ENCODE results near the gene STC2. TPM values are rescaled to one million over a fixed set of nuclear protein-coding genes. Genes with fewer than 3 reads are reported as not detected.

STC2 gene
- total and polyA plus RNA-seq, 8 donors, result 6.1 to 117 (median 12.4) TPM

- 72 to 80% methylated on average over 10 of the region's 10 CpGs for WGBS, 2 donors
- ATAC-seq (peak in 1 of 4 donors; percentile 22), DNase-seq (no peak)
These were observed 56.8 kb downstream of the STC2 start for GRCh38 chr5:173271419-173271818.

GRCh38 chr5:173268750-173269432, 59.3 kb downstream of the STC2 start:
- intact Hi-C loops (cut with DNase I), result no loop called here
- no peaks in the 10 kb centered on the region for H3K4me1 ChIP-seq
- no peaks in the 10 kb centered on the region for H3K36me3 ChIP-seq
- H3K27ac ChIP-seq, result no peak overlapping the region
- peaks cover 0 to 4% (median 0%) of the 10 kb centered on the region in 4 donors for H3K27me3 ChIP-seq
- ATAC-seq (no peak), DNase-seq (no peak), FAIRE-seq (no peak)
- H3K9me3 ChIP-seq, result no peaks in the 10 kb centered on the region
- TF ChIP-seq CTCF (IDR thresholded peaks at IDR 0.05), result no peak
- WGBS, 2 donors, result 42 to 49% methylated on average over 14 of the region's 14 CpGs
- no peak overlapping the region for H3K4me3 ChIP-seq

More at GRCh38 chr5:173271419-173271818, 56.8 kb downstream of the STC2 start:
- Histone ChIP-seq H3K4me1 (no peaks in the 10 kb centered on the region), H3K36me3 (no peaks in the 10 kb centered on the region), H3K27me3 (no peaks in the 10 kb centered on the region), H3K27ac (no peak overlapping the region), H3K4me3 (no peak overlapping the region), H3K9me3 (no peaks in the 10 kb centered on the region)
- FAIRE-seq, result no peak
- no peak for TF ChIP-seq CTCF (IDR thresholded peaks at IDR 0.05)
- intact Hi-C loops (cut with DNase I), result no loop called here

GRCh38 chr5:173265433-173265832, 62.8 kb downstream of the STC2 start:
- H3K4me1 ChIP-seq, result no peaks in the 10 kb centered on the region
- no peaks in the 10 kb centered on the region for H3K9me3 ChIP-seq
- H3K27me3 ChIP-seq, result peaks cover 0 to 4% (median 0%) of the 10 kb centered on the region in 4 donors
- 36 to 45% methylated on average over 10 of the region's 10 CpGs for WGBS, 2 donors
- ATAC-seq (no peak), DNase-seq (no peak), FAIRE-seq (no peak)
- H3K4me3 ChIP-seq, result no peak overlapping the region
- no peaks in the 10 kb centered on the region for H3K36me3 ChIP-seq
- TF ChIP-seq CTCF (IDR thresholded peaks at IDR 0.05), result no peak
- H3K27ac ChIP-seq, result no peak overlapping the region
- intact Hi-C loops (cut with DNase I), result no loop called here

Small RNA genes lying within 50 kb of the gene (microRNA-seq; reads per million reads assigned to microRNA genes)
- 0 reads per million in 2 donors for gene MIR8056

Other genes starting within 250 kb of the STC2 start
- gene BNIP1, start 183.9 kb downstream of the STC2 start, total RNA-seq, result 10 to 100 TPM in 1 of 6 donors, 1 to 10 TPM in 5; 5.7 to 11.6 (median 7.9) TPM
- 10 to 100 TPM; 11.3 to 15.3 TPM for gene BNIP1, start 183.9 kb downstream of the STC2 start, polyA plus RNA-seq
- gene NKX2-5, start 93.2 kb downstream of the STC2 start, total RNA-seq, result under 1 TPM in 1 of 6 donors, not detected in 5; 0.20 TPM
- gene NKX2-5, start 93.2 kb downstream of the STC2 start, polyA plus RNA-seq, result under 1 TPM in 1 of 2 donors, not detected in 1; 0.05 TPM

Data from pancreas (tissue), 10 donors.